Activated T-cell treated with anti-CD3 and anti-CD28 coated beads, Interleukin-2, amount 50 U/mL, for 1 hour (primary cell): ENCODE measurements around the gene TTC36.
A peak's percentile ranks its signal among the peaks of the same experiment; 100 is the strongest.
"Not testable (repeated sequence)": the region's sequence is repeated elsewhere in the genome, so short reads cannot be mapped to it uniquely, and the experiment has no call there.

Source experiments
- DNase-seq: peaks from one replicate; pipeline ENCODE4 v3.0.0-alpha.2; 2020

TTC36 gene, protein sequence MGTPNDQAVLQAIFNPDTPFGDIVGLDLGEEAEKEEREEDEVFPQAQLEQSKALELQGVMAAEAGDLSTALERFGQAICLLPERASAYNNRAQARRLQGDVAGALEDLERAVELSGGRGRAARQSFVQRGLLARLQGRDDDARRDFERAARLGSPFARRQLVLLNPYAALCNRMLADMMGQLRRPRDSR

DNA sequence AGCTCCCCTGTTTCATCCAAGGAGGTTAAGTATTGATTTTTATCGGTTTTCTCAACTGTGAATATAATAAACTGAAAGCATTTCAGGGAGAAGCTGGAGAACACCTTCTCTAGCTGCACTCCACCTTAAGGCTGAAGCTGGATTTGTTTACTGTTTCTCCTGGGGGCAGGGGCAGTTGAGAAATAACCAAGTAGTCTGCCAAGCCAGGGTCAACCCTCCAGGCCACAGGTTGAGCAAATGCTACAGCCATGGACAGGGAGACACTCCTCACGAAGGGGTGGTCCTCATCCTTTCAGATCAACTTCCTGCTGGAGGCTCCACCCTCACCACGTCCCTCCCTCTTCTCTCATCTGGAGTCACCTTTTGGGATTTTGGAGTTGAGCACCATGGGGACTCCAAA lies at the start of gene TTC36:
TSS of gene TTC36 (plus strand) at position 366 of the 400 bp plus-strand sequence. CDS start at position 387, 21 bp downstream.
- DNase-seq = no peak

DNA sequence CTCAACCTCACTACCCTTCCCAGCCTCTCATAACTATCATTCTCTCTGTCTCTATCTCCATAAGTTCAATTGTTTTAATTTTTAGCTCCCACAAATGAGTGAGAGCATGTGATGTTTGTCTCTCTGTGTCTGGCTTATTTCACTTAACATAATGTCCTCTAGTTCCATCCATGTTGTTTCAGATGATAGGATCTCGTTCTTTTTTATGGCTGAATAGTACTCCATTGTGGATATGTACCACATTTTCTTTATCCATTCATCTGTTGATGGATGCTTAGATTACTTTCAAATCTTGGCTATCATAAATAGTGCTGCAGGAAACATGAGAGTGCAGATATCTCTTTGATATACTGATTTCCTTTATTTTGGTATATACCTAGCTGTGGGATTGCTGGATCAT lies 46.0 kb upstream of the TTC36 start:
- DNase-seq = not testable (repeated sequence)

DNA sequence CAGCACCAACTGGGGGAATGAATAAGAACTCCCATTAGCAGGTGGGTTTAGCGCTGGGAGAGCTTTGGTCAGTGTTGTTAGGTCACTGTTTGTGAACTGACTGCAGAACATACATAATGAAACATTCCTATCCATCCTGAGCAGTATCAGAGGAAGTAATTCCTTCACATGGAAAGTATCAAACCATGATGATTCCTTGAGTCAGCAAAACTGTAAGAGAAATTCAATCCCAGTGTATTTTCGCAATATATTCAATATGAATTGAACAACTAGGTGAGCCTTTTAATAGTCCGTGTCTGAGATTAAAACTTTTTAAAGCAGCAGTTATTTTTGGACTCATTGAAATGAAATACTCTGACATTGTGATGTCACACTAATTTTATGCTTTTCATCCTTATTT lies 42.9 kb upstream of the TTC36 start:
- no peak for DNase-seq

DNA sequence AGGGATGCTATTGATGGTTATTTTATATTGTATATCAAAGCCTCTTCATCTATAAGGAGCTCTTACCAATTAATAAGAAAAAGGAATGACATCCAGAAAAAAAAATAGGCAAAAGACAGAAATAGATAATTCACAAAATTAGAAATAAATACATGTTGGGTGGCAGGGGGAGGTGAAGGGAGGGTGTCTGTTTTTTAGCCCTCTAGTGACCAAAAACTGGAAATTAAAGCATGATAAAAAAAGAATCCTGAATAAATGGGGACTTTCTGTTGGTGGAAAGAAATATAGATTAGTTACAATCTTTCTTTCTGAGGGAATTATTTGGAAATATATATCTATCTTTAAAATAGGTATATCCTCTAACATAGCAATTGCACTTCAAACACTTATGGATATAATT lies 42.0 kb upstream of the TTC36 start:
- no peak for DNase-seq

DNA sequence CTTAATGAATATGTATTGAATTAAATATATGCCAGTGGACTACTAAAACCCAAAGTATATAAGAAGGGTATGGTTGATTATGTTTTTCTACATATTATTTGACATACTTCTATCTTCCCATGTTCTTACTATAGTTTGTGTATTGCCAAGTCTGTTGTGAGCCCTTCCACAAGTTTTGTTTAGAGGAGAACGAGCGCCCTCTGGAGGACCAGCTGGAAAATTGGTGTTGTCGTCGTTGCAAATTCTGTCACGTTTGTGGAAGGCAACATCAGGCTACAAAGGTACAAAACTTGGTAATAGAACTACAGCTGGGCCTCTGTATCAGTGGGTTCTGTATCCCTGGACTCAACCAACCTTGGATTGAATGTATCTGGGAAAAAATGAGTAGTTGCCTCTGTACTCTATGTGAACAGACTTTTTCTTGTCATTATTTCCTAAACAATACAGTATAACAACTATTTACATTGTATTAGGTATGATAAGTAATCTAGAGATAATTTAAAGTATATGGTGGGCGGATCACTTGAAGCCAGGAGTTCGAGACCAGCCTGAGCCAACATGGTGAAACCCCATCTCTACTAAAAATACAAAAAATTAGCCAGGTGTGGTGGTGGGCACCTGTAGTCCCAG lies 38.7 kb upstream of the TTC36 start:
- DNase-seq = peak; percentile 75

DNA sequence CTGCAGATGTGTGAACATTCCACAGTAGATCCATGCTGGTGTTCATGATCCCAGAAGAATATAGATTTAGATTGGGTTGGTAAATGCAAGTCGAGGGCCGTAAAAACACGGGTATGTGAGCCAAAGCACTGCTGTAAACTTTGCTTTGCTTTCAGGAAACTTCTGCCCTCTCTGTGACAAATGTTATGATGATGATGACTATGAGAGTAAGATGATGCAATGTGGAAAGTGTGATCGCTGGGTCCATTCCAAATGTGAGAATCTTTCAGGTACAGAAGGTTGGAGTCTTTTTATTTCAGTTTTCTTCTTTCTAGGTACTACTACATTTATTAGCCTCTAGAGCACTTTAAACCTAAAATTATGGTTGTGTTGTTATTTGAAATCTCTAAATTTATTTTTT lies 36.2 kb upstream of the TTC36 start:
- DNase-seq = no peak

DNA sequence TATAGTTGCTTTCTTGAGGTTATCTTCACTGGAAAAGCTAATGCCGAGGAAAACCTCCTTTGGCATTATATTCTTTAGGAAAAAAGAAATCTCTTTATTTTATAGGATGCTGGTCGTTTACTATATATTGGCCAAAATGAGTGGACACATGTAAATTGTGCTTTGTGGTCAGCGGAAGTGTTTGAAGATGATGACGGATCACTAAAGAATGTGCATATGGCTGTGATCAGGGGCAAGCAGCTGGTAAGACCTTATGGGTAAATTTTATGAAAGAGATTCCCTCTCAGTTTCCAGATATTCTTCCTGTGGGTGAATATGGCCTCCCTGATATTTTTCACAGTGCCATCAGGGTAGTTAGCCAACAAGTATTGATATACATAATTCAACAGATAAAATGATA lies 29.4 kb upstream of the TTC36 start:
- no peak for DNase-seq

DNA sequence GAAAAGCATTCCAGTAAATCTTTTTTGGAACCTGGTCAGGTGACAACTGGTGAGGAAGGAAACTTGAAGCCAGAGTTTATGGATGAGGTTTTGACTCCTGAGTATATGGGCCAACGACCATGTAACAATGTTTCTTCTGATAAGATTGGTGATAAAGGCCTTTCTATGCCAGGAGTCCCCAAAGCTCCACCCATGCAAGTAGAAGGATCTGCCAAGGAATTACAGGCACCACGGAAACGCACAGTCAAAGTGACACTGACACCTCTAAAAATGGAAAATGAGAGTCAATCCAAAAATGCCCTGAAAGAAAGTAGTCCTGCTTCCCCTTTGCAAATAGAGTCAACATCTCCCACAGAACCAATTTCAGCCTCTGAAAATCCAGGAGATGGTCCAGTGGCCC lies 24.1 kb upstream of the TTC36 start:
- no peak for DNase-seq

DNA sequence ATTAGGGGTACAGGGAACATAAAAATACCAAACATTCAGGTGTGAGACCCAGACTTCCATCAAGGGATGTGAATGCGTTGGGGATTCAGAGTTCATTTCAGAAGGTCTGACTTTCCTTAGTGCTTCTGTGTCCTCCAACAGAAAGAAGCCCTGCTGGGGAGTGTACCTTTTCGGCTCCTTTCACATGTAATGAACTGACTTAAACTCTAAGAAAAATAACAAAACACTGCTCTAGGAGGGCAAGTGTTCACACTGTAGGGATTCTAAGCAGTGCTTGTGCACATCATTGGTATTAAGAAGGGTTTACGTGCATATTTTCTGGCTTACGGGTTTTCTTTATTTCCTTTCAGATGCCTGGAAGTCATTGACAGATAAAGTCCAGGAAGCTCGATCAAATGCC lies 15.7 kb upstream of the TTC36 start:
- DNase-seq = no peak

DNA sequence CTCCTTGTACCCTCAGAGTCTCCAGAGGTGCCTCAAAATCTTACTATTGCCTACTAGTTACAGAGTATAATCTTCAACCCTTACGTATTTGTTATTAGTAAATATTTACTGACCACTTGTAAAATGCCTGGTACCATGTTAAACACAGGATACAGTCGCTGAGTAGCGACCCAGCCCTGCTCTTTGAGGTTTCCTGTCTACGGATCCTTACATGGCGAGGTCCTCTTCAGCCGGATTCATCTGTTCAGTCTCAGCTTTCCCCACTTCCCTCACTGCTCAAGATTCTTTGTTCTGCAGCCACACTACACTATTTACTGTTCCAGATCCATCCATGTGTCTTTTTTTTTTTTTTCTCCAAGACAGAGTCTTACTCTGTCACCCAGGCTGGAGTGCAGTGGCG lies 13.2 kb upstream of the TTC36 start:
- no peak for DNase-seq

DNA sequence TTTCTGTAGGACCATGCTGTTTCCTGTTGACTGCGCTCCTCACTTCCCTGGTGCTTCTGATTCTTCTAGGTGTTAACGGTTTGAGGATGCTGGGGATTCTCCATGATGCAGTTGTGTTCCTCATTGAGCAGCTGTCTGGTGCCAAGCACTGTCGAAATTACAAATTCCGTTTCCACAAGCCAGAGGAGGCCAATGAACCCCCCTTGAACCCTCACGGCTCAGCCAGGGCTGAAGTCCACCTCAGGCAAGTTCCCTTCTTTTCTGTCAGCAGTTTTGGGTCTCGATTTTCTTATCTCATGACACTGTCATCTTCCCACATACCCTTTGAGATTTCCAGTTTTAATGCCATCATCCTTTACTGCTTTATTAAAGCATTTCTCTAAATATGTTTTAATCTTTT lies 7.7 kb upstream of the TTC36 start:
- no peak for DNase-seq

DNA sequence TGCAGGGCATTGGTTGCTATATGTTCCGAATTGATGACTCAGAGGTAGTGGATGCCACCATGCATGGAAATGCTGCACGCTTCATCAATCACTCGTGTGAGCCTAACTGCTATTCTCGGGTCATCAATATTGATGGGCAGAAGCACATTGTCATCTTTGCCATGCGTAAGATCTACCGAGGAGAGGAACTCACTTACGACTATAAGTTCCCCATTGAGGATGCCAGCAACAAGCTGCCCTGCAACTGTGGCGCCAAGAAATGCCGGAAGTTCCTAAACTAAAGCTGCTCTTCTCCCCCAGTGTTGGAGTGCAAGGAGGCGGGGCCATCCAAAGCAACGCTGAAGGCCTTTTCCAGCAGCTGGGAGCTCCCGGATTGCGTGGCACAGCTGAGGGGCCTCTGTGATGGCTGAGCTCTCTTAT lies 5.4 kb upstream of the TTC36 start:
- no peak for DNase-seq

DNA sequence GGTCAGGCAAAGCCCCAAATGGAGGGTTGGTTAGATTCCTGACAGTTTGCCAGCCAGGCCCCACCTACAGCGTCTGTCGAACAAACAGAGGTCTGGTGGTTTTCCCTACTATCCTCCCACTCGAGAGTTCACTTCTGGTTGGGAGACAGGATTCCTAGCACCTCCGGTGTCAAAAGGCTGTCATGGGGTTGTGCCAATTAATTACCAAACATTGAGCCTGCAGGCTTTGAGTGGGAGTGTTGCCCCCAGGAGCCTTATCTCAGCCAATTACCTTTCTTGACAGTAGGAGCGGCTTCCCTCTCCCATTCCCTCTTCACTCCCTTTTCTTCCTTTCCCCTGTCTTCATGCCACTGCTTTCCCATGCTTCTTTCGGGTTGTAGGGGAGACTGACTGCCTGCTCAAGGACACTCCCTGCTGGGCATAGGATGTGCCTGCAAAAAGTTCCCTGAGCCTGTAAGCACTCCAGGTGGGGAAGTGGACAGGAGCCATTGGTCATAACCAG lies 4.7 kb upstream of the TTC36 start:
- DNase-seq = no peak

DNA sequence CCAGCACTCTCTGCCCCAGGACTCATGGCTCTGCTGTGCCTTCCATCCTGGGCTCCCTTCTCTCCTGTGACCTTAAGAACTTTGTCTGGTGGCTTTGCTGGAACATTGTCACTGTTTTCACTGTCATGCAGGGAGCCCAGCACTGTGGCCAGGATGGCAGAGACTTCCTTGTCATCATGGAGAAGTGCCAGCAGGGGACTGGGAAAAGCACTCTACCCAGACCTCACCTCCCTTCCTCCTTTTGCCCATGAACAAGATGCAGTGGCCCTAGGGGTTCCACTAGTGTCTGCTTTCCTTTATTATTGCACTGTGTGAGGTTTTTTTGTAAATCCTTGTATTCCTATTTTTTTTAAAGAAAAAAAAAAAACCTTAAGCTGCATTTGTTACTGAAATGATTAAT lies 2.9 kb upstream of the TTC36 start:
- DNase-seq = no peak

DNA sequence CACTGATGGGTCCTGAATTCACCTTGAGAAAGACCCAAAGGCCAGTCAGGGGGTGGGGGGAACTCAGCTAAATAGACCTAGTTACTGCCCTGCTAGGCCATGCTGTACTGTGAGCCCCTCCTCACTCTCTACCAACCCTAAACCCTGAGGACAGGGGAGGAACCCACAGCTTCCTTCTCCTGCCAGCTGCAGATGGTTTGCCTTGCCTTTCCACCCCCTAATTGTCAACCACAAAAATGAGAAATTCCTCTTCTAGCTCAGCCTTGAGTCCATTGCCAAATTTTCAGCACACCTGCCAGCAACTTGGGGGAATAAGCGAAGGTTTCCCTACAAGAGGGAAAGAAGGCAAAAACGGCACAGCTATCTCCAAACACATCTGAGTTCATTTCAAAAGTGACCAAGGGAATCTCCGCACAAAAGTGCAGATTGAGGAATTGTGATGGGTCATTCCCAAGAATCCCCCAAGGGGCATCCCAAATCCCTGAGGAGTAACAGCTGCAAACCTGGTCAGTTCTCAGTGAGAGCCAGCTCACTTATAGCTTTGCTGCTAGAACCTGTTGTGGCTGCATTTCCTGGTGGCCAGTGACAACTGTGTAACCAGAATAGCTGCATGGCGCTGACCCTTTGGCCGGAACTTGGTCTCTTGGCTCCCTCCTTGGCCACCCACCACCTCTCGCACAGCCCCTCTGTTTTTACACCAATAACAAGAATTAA lies 2.4 kb upstream of the TTC36 start:
- no peak for DNase-seq

DNA sequence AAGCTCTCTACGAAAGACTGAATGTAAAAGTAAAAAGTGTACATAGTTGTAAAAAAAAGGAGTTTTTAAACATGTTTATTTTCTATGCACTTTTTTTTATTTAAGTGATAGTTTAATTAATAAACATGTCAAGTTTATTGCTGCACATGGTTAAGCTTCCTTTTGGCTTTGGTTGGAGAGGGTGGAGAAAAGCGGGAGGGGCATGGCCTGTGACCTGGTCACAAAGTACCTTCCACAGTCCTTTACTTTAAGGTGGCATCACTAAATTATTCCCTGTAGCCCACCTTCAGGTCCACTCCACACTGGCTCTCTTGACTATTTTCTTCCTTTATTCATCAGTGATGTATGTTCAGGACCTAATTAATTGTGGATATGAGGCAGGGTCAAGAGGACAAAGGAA lies 586 bp upstream of the TTC36 start:
- no peak for DNase-seq

DNA sequence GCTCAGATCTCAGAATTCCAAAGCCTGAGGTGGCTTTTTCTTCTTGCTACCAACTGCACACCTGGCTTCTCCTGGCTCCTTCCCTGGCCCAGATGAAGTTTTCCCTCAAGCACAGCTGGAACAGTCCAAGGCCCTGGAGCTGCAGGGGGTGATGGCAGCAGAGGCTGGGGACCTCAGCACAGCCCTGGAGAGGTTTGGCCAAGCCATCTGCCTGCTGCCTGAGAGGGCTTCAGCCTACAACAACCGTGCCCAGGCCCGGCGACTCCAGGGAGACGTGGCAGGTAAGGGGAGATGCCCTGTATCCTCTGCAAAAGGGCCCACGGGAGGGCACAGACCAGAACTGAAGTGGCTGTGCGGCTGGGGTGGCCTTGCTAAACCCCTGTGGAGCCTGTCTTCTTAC lies 1.2 kb downstream of the TTC36 start:
- no peak for DNase-seq

DNA sequence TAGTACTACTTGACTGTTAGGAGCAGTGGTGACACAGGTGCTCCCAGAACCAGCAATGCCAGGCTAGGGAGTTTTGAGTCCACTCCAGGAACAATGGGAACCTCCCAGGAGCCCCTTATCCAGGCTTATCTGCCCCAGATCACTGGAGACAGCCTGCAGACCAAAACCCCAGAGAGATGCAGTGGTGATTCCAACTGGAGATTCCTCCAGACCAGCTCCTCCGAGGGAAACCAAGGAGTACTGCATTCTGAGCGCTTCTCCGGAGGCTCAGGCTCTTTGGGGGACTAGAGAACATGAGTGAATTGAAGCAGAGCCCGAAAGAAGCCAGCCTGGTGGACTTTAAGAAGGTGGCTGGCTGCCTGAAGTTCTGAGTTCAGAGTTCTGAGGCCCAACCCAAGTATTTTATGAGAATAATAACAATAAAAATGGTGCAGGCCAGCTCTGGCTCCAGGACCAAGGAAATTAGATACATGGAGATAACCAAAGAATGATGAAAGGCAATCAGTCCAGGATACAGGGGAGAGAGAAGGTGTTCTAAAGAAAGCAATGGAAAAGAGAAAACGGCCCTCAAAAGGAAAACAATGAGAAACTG lies 2.4 kb downstream of the TTC36 start:
- no peak for DNase-seq

DNA sequence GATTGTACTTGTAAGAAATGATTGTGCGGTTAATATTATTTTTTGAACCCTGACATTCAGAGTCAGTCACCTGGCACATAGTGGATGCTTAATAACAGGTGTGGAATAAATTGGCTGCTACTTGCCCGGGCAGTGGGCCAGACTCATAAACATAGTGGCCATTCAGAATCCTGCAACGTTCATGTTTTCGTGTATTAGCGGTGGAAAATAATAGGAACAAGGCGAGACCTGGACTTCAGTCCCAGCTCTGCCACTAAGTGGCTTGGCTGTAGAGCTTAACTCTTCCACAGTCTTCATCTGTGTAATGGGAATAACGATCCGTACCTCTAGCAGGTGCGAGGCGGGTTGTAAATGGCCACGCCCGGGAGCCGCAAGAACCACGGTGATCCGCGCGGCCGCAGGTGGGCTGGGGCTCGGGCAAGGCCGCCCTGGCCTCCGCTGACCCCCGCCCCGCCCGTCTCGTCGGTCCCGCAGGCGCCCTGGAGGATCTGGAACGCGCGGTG lies 3.0 kb downstream of the TTC36 start:
- no peak for DNase-seq

DNA sequence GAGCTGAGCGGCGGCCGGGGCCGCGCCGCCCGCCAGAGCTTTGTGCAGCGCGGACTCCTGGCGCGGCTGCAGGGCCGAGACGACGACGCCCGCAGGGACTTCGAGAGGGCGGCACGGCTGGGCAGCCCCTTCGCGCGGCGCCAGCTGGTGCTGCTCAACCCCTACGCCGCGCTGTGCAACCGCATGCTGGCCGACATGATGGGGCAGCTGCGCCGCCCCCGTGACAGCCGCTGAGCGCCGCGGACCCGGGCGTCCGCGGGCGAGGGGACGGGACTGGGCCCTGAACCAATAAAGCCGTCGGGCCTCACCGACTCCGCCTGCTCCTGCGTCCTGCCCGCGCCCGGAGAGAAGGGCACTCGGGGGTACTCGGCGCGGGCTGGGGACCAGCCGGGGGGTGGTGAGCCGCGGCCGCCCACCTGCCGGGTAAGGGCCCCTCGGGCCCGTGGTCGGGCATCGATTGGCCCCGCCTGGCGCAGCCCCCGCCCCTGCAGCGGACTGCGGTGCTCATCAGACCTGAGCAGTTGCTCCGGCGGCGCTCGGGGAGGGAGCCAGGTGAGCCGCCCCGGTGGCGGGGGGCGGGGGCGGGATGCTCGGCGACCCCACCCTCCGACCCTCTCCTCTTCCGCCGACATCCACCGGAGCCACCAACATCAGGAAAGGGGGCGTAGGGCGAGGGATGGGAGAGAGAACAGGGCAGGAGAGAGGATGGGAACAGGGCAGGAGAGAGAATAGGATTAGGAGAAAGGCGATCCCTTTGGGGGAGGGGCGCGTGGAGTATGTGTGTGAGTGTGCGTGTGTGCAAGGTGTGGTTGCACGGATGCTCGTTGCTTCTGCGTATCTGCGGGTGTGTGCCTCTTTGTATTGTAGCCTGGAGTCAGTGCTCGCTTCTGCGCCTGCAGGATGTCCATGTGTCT lies 3.7 kb downstream of the TTC36 start, which contains the start of gene TMEM25:
TSS of gene TMEM25 (plus strand) at position 510 of the 914 bp plus-strand sequence. CDS start 610 bp downstream, outside the sequence.
- DNase-seq = peak; percentile 81

DNA sequence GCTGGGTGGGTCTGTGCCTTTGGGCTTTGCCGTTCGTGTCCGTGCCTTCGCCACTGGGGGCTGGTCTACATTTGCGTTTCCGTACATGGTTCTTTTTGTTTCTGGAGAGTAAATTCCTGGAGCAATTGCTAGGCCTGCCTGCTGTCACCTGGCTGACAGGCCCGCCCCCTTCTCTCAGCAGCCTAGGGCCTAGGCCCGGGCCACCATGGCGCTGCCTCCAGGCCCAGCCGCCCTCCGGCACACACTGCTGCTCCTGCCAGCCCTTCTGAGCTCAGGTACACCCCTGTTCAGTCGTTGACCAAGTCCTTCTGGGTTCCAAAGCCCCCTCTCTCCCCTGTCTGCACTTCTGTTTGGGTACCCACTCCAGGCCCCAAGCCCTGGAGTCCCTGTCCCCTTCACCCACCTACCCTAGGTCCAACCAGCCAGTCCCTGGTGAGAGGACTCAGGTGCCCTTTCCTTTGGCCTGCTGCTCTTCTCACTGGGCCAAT lies 4.4 kb downstream of the TTC36 start:
- DNase-seq = no peak

DNA sequence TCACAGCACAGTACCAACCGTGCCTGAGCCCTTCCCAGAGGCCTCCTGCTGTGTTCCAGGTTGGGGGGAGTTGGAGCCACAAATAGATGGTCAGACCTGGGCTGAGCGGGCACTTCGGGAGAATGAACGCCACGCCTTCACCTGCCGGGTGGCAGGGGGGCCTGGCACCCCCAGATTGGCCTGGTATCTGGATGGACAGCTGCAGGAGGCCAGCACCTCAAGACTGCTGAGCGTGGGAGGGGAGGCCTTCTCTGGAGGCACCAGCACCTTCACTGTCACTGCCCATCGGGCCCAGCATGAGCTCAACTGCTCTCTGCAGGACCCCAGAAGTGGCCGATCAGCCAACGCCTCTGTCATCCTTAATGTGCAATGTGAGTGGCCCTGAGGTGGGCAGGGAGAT lies 4.8 kb downstream of the TTC36 start:
- no peak for DNase-seq
